SK-N-SH (cell line): ENCODE data around the gene ATG7. TPM values are rescaled to one million over a fixed set of nuclear protein-coding genes. Genes with fewer than 3 reads are reported as not detected.

Experiments
- CTCF ChIA-PET: fragments of 300-600, 350-600 bp; formaldehyde crosslinking; extraction: SDS; loops from one replicate; lab custom pipeline; 2021; lab: Yijun Ruan, JAX
- POLR2A ChIA-PET: fragments of 350-600 bp; sonication (Branson Sonifier 250); formaldehyde crosslinking; extraction: SDS; loops from one replicate; lab custom pipeline; 2020; ENCODE audit warnings: antibody characterized with exemption, inconsistent platforms; lab: Yijun Ruan, JAX
- DNase-seq: peaks from one replicate; pipeline ENCODE4 v3.0.0; 2012
- H2AFZ ChIP-seq: fragments of 200-600 bp; sonication (generic); 2 replicates; pipeline ENCODE4 v1.8.1; 2016; ENCODE audit warnings: antibody characterized with exemption, mild to moderate bottlenecking, low read depth
- H3F3A ChIP-seq: fragments of 200-600 bp; sonication (generic); replicated peaks from 2 replicates; pipeline ENCODE3; 2016; ENCODE audit warnings: antibody characterized with exemption, mild to moderate bottlenecking; ENCODE audit not compliant: insufficient read depth
- H3K27ac ChIP-seq, 2 experiments: fragments of 200-500 bp in 1 of 2; fragments of 200-600 bp in 1 of 2; sonication (Bioruptor generic) in 1 of 2; sonication (generic), shearing (Covaris generic) in 1 of 2; 2 replicates each; pipeline versions ENCODE4 v1.5.1 to v1.6.1; 2014 to 2016; ENCODE audit warnings: low read depth in 2 of 2, inconsistent platforms in 1 of 2, low read length in 1 of 2, mild to moderate bottlenecking in 1 of 2, mixed read lengths in 1 of 2
- H3K27me3 ChIP-seq: fragments of 200-600 bp; sonication (generic), shearing (Covaris generic); 2 replicates; pipeline ENCODE4 v1.6.1; 2016; ENCODE audit warnings: mixed run types; ENCODE audit not compliant: insufficient read depth
- H3K36me3 ChIP-seq, 2 experiments: fragments of 200-500 bp in 1 of 2; fragments of 200-600 bp in 1 of 2; sonication (Bioruptor generic) in 1 of 2; sonication (generic) in 1 of 2; replicated peaks in 1 of 2; 2 replicates each; pipeline versions ENCODE3 to v1.5.1; 2014 to 2016; ENCODE audit warnings: low read length in 1 of 2, mild to moderate bottlenecking in 1 of 2; ENCODE audit not compliant: insufficient read depth in 2 of 2, control insufficient read depth in 1 of 2
- H3K4me1 ChIP-seq, 2 experiments: fragments of 200-500 bp in 1 of 2; fragments of 200-600 bp in 1 of 2; sonication (Bioruptor generic) in 1 of 2; sonication (generic), shearing (Covaris generic) in 1 of 2; 2 replicates each; pipeline versions ENCODE4 v1.5.1 to v1.6.1; 2014 to 2016; ENCODE audit warnings: low read depth in 1 of 2, low read length in 1 of 2, mixed run types in 1 of 2; ENCODE audit not compliant: insufficient read depth in 2 of 2, control insufficient read depth in 1 of 2
- H3K4me2 ChIP-seq: fragments of 200-600 bp; sonication (generic), shearing (Covaris generic); 2 replicates; pipeline ENCODE4 v1.6.1; 2017; ENCODE audit warnings: mixed run types
- H3K4me3 ChIP-seq, 2 experiments: fragments of 200-500 bp in 1 of 2; fragments of 200-600 bp in 1 of 2; sonication (Bioruptor generic) in 1 of 2; sonication (generic), shearing (Covaris generic) in 1 of 2; 2 replicates each; pipeline versions ENCODE4 v1.5.1 to v1.8.1; 2014 to 2016; ENCODE audit warnings: low read depth in 2 of 2, inconsistent platforms in 1 of 2, low read length in 1 of 2, mild to moderate bottlenecking in 1 of 2, mixed read lengths in 1 of 2, moderate library complexity in 1 of 2
- H3K79me2 ChIP-seq: fragments of 200-600 bp; sonication (generic); 2 replicates; pipeline ENCODE4 v1.8.1; 2017; ENCODE audit warnings: mild to moderate bottlenecking; ENCODE audit not compliant: insufficient read depth
- H3K9ac ChIP-seq: fragments of 200-600 bp; sonication (generic); 2 replicates; pipeline ENCODE4 v1.6.1; 2017; ENCODE audit warnings: mixed run types
- H3K9me2 ChIP-seq: fragments of 200-600 bp; sonication (generic); 2 replicates; pipeline ENCODE4 v1.6.1; 2017; ENCODE audit warnings: mixed run types
- H3K9me3 ChIP-seq: fragments of 200-600 bp; sonication (generic); 2 replicates; pipeline ENCODE4 v1.6.1; 2017; ENCODE audit warnings: mixed run types, mild to moderate bottlenecking, moderate library complexity
- H4K20me1 ChIP-seq: fragments of 200-600 bp; sonication (generic); 2 replicates; pipeline ENCODE4 v1.6.1; 2017; ENCODE audit warnings: mild to moderate bottlenecking, mixed run types; ENCODE audit not compliant: insufficient read depth
- CTCF ChIP-seq: fragments of 200-600 bp; sonication (generic); IDR thresholded peaks from 2 replicates; pipeline ENCODE4 v1.6.1; 2017; ENCODE audit warnings: antibody characterized with exemption, mild to moderate bottlenecking, moderate library complexity
- FOXJ3 ChIP-seq: sonication (generic); formaldehyde crosslinking; IDR thresholded peaks from 2 replicates; pipeline ENCODE4 v1.5.1; 2020; ENCODE audit warnings: mild to moderate bottlenecking, missing genetic modification reagents
- FOXM1 ChIP-seq: IDR thresholded peaks from 2 replicates; pipeline ENCODE4 v1.4.0; 2012; ENCODE audit warnings: low read depth, mild to moderate bottlenecking
- GABPA ChIP-seq: IDR thresholded peaks from 2 replicates; pipeline ENCODE4 v1.4.0; 2012; ENCODE audit warnings: low read depth, mild to moderate bottlenecking
- GATA2 ChIP-seq: sonication (generic); formaldehyde crosslinking; IDR thresholded peaks from 2 replicates; pipeline ENCODE4 v1.5.0; 2020; ENCODE audit warnings: mild to moderate bottlenecking, missing genetic modification reagents
- IRF3 ChIP-seq: fragments of 150-350 bp; IDR thresholded peaks from 2 replicates; pipeline ENCODE4 v1.6.1; 2016; ENCODE audit warnings: mild to moderate bottlenecking, low read depth, low read length
- MAX ChIP-seq: IDR thresholded peaks from 2 replicates; pipeline ENCODE4 v1.4.0; 2012; ENCODE audit warnings: low read depth
- MEF2A ChIP-seq: IDR thresholded peaks from 2 replicates; pipeline ENCODE4 v1.4.0; 2012; ENCODE audit warnings: low read depth, borderline replicate concordance
- MXI1 ChIP-seq: IDR thresholded peaks from 2 replicates; pipeline ENCODE4 v1.6.1; 2012; ENCODE audit warnings: mild to moderate bottlenecking, low read depth, low read length, improper control_type of control experiment
- NFIC ChIP-seq: IDR thresholded peaks from 2 replicates; pipeline ENCODE4 v1.4.0; 2012; ENCODE audit warnings: borderline replicate concordance
- RAD21 ChIP-seq: IDR thresholded peaks from 2 replicates; pipeline ENCODE4 v1.6.1; 2012; ENCODE audit warnings: mild to moderate bottlenecking, low read length
- RCOR1 ChIP-seq: fragments of 150-350 bp; IDR thresholded peaks from 2 replicates; pipeline ENCODE4 v1.6.1; 2017; ENCODE audit warnings: antibody characterized with exemption, low read length
- RFX5 ChIP-seq: IDR thresholded peaks from 2 replicates; pipeline ENCODE4 v1.6.1; 2012; ENCODE audit warnings: mild to moderate bottlenecking, improper control_type of control experiment, low read length
- SIN3A ChIP-seq: IDR thresholded peaks from 2 replicates; pipeline ENCODE4 v1.6.1; 2012; ENCODE audit warnings: low read depth, mild to moderate bottlenecking, low read length, moderate library complexity, borderline replicate concordance
- TAF1 ChIP-seq: IDR thresholded peaks from 2 replicates; pipeline ENCODE4 v1.6.1; 2012; ENCODE audit warnings: low read depth, mild to moderate bottlenecking, low read length, moderate library complexity, borderline replicate concordance
- USF1 ChIP-seq: IDR thresholded peaks from 2 replicates; pipeline ENCODE4 v1.4.0; 2012; ENCODE audit warnings: low read depth, borderline replicate concordance
- YY1 ChIP-seq: IDR thresholded peaks from 2 replicates; pipeline ENCODE4 v1.4.0; 2012; ENCODE audit warnings: low read depth, mild to moderate bottlenecking
- ZBTB33 ChIP-seq: IDR thresholded peaks from 2 replicates; pipeline ENCODE4 v1.4.0; 2012; ENCODE audit warnings: low read depth, borderline replicate concordance
- WGBS: methylation state at CpG from one replicate; pipeline ENCODE4 v1.1.6; 2017; ENCODE audit warnings: low lambda C conversion rate; 5-methylcytosine and 5-hydroxymethylcytosine counted together
- polyA plus RNA-seq, 3 experiments: library from polyadenylated mRNA; depleted of rRNA; stranded (reverse); fragments of >200 nt; gene quantifications; 2 replicates each; pipeline ENCODE4 v1.2.3, GENCODE V29; 2012

Gene ATG7
- polyA plus RNA-seq, 1 of the 3 experiments (the other 2 are of a cell fraction) = 29.5 TPM

- CTCF ChIA-PET = interaction anchor here (0.6 to 2.2 kb wide), 5 partner anchors 9 to 142 kb away, joined by 3 to 5 read pairs (median 3); no protein-coding TSS in a partner anchor
- no peak overlapping the region for H3K9ac ChIP-seq
- 100% methylated on average over 4 of the region's 4 CpGs for WGBS
- H3K4me1 ChIP-seq = no peaks in the 10 kb centered on the region
- H3F3A ChIP-seq = no peaks in the 10 kb centered on the region
- H3K27ac ChIP-seq = no peak overlapping the region
- H3K4me2 ChIP-seq = no peak overlapping the region
- H2AFZ ChIP-seq = no peak overlapping the region
- H3K79me2 ChIP-seq = peaks cover 55% of the 10 kb centered on the region
- H4K20me1 ChIP-seq = no peaks in the 10 kb centered on the region
- DNase-seq = no peak
- POLR2A ChIA-PET = interaction anchor here (1.5 kb wide), 1 partner anchor 24 kb away, joined by 4 read pairs; the partner anchor contains the start of gene ATG7
- no peaks in the 10 kb centered on the region for H3K27me3 ChIP-seq
- H3K9me3 ChIP-seq = no peaks in the 10 kb centered on the region
- H3K4me3 ChIP-seq = no peak overlapping the region
- H3K36me3 ChIP-seq = peaks cover 30 to 37% of the 10 kb centered on the region in 2 experiments
- TF ChIP-seq CTCF = no peak
- TF ChIP-seq RCOR1 = no peak
- no peaks in the 10 kb centered on the region for H3K9me2 ChIP-seq
Observed at GRCh38 chr3:11297126-11297525, 24.9 kb downstream of the ATG7 start.

- Histone ChIP-seq H3K4me3 (no peak overlapping the region), H2AFZ (no peak overlapping the region), H3K36me3 (peaks cover 44 to 48% of the 10 kb centered on the region in 2 experiments), H3K9me3 (no peaks in the 10 kb centered on the region), H3K27ac (no peak overlapping the region), H3K79me2 (peaks cover 25% of the 10 kb centered on the region)
- ChIA-PET POLR2A (no interaction called here), CTCF (interaction anchor here (1.9 kb wide), 1 partner anchor 64 kb away, joined by 7 read pairs; no protein-coding TSS in a partner anchor)
- TF ChIP-seq MXI1 (no peak), USF1 (no peak), MAX (no peak), GATA2 (CRISPR knock-in tag) (no peak), NFIC (no peak), RAD21 (no peak), FOXM1 (no peak), SIN3A (no peak), YY1 (no peak), FOXJ3 (CRISPR knock-in tag) (no peak), GABPA (no peak), RCOR1 (no peak), RFX5 (no peak), MEF2A (no peak), ZBTB33 (no peak), TAF1 (no peak), IRF3 (no peak)
- TF ChIP-seq, all 33 proteins: peak for 0
- Histone ChIP-seq H3K9ac (no peak overlapping the region), H3K27me3 (no peaks in the 10 kb centered on the region), H4K20me1 (no peaks in the 10 kb centered on the region), H3F3A (no peaks in the 10 kb centered on the region), H3K9me2 (no peaks in the 10 kb centered on the region), H3K4me2 (no peak overlapping the region), H3K4me1 (peaks cover 0 to 8% of the 10 kb centered on the region in 2 experiments; a peak in 1 of 4 replicates)
- 99% methylated on average over 3 of the region's 3 CpGs for WGBS
- no peak for DNase-seq
Observed at GRCh38 chr3:11300970-11301369, 28.8 kb downstream of the ATG7 start.
